NCI-H1092 treated with DMSO at 0.1 percent for 48 hours (cell line): ENCODE results near the gene ZNF225.
A peak's percentile ranks its signal among the peaks of the same experiment; 100 is the strongest.
"Not testable (repeated sequence)": the region's sequence is repeated elsewhere in the genome, so short reads cannot be mapped to it uniquely, and the experiment has no call there.

Source experiments
- DNase-seq: peaks from one replicate; lab custom pipeline; 2025; lab: John Stamatoyannopoulos, UW

Gene ZNF225

DNA sequence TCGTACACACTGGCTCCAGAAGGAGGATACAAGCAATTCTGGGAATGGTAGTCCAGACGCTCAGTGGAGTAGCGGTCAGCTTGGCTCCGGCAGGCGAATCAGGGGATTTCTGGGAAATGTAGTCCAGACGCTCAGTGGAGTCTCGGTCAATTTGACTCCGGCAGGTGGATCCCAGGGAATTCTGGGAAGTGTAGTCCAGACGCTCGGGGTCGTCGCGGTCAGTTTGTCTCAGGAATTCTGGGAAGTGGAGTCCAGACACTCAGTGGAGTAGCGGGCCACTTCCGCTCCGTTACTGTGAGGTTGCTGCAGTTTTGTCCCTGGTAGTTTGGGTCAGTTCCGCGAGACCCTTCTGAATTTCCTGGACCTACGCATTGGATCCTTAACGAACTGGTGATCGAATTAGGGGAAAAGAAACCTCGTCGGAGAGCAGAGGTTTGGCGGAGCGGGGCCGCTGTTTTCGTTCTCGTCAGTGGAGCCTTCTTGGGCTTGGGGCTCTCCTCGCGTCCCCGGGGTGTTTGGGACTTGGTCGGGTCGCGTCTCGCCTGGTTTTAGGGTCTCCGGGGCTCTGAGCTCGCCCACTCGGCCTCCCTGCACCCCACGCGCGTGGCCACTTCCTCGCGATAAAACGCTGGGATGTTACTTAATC is at the start of gene ZNF225:
TSS of gene ZNF225 (plus strand) at position 262 of the 646 bp plus-strand sequence. CDS start 2,429 bp downstream, outside the sequence.
- peak; percentile 95 for DNase-seq

DNA sequence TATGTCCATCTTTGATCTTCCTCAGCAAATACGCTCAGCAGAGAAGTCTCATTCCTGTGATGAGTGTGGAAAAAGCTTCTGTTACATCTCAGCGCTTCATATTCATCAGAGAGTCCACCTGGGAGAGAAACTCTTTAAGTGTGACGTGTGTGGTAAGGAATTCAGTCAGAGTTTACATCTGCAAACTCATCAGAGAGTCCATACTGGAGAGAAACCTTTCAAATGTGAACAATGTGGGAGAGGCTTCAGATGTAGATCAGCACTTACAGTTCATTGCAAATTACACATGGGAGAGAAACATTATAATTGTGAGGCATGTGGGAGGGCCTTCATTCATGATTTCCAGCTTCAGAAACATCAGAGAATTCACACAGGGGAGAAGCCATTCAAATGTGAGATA is 46.9 kb upstream of the ZNF225 start:
- no peak for DNase-seq

DNA sequence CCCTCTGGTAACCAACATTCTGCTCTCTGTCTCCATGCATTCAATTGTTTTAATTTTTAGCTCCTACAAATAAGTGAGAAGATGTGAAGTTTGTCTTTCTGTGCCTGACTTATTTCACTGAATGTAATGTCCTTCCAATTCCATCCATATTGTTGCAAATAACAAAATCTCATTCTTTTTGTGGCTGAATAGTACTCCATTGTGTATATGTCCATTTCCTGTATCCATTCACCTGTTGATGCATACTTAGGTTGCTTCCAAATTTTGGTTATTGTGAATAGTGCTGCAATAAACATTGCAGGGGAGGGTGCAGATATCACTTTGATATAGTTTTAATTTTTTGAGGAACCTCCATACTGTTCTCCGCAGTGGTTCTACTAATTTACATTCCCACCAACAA is 43.8 kb upstream of the ZNF225 start:
- DNase-seq = no peak

DNA sequence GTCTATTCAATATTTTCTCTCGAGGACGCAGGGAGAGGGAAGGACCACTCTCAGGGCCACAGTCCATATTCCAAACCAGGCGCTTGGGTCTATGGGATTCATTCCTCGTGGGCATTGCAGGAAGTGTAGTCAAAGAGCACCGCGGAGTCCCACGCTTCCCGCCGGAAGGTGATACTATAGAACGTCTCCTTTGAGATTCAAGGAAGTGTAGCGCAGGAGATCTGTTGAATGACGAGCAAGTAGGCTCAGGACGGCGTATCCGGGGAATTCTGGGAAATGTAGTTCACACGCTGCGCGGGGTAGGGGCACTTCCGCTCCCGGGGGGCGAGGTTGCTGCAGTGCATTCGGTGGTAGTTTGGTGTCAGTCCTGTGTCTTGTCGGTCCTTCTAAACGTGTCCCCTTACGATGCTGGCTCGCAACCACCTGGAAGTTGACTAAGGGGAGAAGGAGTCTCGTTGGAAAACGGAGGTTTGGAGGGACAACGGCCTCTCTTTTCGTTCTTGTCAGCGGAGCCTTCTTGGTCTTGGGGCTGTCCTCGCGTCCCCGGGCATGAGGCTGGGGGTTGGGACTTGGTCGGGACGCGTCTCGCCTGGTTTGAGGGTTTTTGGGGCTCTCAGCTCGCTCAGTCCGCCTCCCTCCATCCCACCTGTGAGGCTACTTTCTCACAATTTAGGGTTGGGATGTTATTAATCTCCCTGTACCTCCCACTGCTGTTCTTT is 41.2 kb upstream of the ZNF225 start, which contains the start of gene ZNF284:
TSS of gene ZNF284 (plus strand) at position 336 of the 719 bp plus-strand sequence. CDS start 4,231 bp downstream, outside the sequence.
- peak; percentile 65 for DNase-seq

DNA sequence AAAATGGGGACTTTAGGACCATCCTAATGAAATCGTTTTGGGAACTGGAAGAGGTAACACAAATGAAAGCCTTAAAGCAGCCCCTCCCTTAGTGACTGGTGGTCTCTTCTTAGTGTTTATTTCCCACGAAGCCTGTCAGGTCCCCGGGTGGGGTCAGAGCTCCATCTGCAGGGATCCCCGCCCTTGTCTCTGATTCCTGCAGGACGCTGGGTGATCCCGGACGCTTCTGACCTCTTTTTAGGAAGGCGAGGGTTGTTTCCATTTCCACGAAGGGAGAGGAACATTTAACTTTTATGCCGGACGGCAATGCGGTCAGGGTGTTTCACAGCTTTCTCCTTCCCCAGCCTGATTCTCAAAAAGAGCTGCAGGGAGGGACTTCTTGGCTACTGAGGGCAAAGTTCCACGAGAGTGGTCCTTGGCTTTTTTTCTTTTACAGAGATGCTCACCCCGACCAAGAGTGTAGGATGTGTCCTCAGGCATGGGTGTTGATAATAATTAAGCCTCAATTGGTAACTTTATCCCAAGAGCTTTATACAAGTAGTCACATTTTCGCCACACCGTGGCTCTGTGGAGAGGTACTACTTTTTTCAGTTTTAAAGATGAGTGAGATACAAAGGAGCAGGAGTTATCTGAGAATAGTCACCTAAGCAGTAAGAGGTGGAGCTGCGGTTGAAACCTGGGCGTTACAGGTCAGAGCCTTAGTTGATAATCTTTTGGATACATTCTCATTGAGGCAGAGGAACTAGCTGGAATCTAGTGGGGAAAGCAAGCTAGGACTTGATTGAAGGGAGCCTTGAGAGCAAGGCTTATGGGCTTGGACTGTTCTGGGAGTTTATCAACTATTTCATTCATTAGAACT is 40.4 kb upstream of the ZNF225 start:
- no peak for DNase-seq

DNA sequence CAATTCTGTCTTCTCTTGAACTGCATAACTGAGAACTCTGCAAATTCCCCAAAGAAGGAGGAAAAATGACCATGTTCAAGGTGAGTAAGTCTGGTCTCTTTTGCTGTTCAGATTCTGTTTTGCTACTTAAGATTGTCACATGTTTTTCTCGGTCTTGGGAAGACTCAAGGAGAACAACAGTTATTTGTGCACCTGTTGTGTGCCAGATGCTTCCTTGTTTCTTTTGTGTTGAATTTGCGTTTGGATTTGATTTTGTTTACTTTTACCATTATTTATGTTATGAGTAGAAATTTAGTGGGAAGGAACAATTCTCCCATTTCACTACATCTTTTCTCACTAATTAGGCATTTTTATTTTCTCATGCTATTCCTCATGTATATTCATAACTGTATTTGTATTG is 36.9 kb upstream of the ZNF225 start:
- DNase-seq = no peak

DNA sequence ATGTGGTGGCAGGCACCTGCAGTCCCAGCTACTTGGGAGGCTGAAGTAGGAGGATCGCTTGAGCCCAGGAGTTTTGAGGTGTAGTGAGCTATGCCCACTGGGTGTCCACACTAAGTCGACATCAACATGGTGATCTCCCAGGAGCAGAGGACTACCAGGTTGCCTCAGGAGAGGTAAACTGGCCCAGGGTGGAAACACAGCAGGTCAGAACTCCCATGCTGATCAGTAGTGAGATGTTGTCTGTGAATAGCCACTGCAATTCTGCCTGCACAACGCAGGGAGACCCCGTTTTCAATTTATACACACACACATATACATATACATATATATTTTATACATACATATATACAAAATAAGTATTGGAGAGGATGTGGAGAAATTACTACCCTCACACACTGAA is 21.1 kb upstream of the ZNF225 start:
- DNase-seq = no peak

DNA sequence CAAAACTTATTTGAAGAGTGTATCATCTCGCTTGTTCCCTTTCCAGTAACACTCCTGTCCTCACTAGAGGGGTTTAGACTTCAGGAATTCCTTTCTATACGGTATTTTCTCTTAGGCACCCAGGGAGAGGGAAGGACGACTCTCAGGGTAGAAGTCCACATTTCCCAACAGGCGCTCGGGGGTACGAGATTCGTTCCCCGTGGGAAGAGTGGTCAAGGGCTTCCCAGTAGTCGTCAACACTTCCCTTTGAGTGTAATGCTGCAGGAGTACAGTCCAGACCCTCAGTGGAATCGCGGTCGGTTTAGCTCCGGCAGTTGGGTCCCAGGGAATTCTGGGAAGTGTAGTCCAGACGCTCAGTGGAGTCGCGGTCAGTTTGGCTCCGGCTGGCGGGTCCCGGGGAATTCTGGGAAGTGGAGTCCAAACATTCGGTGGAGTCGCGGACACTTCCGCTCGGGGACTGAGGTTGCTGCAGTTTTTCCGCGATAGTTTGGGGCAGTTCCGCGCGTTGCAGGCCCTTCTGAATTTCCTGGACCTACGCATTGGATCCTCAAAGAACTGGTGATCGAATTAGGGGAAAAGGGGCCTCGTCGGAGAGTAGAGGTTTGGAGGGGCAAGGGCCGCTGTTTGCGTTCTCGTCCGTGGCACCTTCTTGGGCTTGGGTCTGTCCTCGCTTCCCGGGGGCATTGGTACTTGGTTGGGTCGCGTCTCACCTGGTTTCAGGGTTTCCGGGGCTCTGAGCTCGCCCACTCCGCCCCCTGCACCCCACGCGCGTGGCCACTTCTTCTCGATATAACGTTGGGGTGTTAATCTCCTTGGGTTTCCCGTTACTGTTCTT is 19.1 kb upstream of the ZNF225 start, which contains the start of gene ZNF224:
TSS of gene ZNF224 (plus strand) at position 431 of the 835 bp plus-strand sequence. CDS start 3,513 bp downstream, outside the sequence.
- peak; percentile 85 for DNase-seq

DNA sequence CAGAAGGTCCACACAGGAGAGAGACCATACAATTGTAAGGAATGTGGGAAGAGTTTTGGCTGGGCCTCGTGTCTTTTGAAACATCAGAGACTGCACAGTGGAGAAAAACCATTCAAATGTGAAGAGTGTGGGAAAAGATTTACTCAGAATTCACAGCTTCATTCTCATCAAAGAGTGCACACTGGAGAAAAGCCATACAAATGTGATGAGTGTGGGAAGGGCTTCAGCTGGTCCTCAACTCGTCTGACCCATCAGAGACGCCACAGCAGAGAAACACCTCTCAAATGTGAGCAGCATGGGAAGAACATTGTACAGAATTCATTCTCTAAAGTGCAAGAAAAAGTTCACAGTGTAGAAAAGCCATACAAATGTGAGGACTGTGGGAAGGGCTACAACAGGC is 5.4 kb upstream of the ZNF225 start:
- DNase-seq = no peak

DNA sequence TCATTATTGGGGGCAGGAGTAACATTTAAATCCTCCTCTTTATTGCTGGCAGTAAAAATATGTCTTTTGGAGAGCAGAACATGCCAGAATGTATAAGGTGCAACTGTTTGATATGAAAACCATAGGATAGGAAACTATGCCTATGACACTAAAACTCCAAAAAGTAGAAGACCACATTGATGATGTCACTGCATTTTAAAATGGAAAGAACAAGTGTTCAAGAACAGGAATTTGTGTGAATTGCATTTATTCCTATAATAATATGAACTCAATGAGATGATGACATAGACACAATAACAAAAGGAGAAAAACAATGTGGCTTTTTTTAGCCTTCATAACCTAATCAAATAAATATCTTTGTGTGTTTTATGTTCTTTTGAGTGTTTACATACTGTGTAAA is 3.7 kb upstream of the ZNF225 start:
- DNase-seq = no peak

DNA sequence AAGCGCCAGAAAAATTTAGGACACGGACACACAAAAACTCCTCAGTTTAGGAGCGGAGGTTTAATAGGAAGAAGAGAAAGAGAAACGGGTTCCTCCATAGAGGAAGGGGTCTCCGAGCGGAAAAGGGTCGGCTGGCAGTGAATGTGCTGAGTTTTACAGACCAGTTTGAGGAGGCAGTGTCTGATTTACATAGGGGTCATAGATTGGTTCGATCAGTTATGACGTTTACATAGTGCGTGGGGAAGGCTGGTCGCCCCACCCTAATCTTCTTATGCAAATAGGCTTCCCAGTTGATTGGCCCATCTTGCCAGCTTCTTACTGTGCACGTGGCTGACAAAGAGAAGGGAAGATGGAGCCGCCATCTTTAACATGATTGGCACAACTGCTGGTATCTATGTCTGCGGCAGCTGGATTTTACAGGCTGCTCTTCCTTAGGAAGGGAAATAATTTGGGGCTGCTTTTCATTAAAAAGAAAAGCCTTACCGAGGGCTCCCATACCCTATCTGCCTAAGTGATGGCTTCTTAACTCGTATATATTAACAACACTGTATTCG is 1.2 kb upstream of the ZNF225 start:
- DNase-seq = no peak

DNA sequence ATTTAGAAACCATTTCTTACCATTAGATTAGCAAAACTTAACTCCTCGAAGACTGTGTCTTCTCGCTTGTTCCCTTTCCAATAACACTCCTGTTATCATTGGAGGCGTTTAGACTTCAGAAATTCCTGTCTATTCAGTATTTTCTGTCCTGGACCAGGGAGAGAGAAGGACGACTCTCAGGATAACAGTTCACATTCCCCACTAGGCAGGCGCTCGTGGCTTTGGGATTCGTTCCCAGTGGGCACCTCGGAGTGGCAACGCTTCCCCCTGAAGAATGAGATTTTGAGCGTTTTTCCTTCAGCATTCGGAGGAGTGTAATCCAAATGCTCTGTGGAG is 429 bp upstream of the ZNF225 start:
- no peak for DNase-seq

DNA sequence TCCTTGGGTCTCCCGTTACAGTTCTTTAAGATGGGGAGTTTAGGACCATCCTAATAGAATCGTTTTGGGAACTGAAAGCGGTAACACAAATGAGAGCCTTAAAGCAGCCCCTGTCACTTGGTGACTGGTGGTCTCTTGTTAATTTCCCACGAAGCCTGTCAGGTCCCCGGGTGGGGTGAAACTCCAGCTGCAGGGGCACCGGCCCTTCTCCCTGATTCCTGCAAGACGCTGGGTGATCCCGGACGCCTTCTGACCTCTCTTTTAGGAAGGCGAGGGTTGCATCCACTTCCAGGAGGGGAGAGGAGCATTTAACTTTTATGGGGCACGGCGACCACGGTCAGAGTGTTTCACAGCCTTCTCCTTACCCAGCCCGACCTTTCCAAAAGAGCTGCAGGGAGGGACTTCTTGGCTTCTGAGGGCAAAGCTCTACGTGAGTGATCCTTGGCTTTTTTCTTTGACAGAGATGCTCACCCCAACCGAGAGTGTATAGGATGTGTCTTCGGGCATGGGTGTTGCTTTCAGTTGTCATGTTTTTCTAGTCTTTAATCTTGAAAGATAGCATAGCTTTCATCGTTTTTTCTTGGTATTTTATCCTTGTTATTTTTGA is 688 bp downstream of the ZNF225 start:
- no peak for DNase-seq

DNA sequence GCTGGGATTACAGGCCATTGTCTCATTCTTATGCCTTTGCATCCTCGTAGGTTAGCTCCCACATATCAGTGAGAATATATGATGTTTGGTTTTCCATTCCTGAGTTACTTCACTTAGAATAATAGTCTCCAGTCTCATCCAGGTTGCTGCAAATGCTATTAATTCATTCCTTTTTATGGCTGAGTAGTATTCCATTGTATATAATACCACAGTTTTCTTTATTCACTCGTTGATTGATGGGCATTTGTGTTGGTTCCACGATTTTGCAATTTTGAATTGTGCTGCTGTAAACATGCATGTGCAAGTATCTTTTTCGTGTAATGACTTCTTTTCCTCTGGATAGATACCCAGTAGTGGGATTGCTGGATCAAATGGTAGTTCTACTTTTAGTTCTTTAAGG is 8.0 kb downstream of the ZNF225 start:
- DNase-seq = not testable (repeated sequence)

DNA sequence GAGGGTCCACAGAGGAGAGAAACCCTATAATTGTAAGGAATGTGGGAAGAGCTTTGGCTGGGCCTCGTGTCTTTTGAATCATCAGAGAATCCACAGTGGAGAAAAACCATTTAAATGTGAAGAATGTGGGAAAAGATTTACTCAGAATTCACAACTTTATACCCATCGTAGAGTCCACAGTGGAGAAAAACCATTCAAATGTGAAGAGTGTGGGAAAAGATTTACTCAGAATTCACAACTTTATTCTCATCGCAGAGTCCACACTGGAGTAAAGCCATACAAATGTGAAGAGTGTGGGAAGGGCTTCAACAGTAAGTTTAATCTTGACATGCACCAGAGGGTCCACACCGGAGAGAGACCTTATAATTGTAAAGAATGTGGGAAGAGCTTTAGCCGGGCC is 18.8 kb downstream of the ZNF225 start:
- no peak for DNase-seq

DNA sequence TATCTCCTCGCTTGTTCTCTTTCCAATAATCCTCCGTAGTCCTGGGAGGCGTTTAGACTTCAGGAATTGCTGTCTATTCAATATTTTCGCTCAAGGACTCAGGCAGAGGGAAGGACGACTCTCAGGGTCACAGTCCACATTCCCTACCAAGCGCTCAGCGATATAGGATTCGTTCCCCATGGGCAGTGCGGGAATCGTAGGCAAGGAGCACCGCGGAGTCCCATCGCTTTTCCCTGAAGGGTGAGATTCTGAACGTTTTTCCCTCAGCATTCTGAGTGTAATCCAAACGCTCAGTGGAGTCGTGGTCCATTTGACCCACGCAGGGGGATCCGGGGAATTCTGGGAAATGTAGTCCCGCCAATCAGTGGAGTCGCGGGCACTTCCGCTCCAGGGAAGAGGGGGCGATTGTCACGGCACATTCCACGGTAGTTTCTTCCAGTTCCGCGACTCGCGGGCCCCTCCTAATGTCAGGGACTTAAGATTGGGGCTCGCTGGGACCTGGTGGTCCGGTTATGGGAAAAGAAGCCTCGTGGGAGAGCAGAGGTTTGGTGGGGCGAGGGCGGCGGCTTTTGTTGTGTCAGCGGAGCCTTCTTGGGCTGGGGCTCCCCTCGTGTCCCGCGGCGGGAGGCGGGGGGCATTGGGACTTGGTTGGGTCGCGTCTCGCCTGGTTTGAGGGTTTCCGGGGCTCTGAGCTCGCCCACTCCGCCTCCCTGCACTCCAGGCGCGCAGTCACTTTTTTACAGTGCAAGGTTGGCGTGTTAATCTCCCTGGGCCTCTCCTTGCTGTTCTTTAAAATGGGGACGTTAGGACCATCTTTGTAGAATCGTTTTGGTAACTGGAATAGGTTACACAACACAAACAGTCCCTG is 28.2 kb downstream of the ZNF225 start, which contains the start of gene ZNF234:
TSS of gene ZNF234 (plus strand) at position 364 of the 868 bp plus-strand sequence. CDS start 3,079 bp downstream, outside the sequence.
- peak; percentile 38 for DNase-seq

DNA sequence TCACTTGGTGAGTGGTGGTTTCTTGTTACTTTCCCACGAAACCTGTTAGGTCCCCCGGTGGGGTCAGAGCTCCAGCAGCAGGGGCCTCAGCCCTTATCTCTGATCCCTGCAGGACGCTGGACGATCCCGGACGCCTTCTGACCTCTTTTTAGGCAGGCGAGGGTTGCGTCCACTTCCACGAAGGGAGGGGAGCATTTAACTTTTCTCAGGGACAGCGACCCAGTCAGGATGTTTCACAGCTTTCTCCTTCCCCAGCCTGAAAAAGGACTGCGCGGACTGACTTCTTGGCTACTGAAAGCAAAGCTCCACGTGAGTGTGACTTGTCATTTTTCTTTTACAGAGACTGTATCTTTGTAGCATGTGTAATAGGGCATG is 28.8 kb downstream of the ZNF225 start:
- DNase-seq = no peak

DNA sequence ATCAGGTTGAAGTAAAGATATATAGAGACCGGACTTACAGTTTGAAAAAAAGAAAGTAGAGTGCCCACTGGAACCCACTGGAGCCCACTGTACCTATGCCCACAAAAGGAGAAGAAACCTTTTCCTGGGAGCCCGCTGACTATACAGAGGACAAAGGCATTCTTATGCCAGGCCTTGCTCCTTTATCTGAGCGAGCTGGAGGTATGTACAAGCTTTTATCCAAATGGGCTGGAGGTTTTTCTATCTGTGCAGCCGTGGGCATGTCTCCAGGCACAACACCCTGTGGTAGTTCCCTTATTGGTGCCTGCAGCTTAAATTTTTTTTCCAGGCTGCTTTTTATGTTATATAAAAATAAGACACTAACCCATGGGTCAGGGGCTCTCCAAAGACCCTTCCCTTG is 36.6 kb downstream of the ZNF225 start:
- no peak for DNase-seq

DNA sequence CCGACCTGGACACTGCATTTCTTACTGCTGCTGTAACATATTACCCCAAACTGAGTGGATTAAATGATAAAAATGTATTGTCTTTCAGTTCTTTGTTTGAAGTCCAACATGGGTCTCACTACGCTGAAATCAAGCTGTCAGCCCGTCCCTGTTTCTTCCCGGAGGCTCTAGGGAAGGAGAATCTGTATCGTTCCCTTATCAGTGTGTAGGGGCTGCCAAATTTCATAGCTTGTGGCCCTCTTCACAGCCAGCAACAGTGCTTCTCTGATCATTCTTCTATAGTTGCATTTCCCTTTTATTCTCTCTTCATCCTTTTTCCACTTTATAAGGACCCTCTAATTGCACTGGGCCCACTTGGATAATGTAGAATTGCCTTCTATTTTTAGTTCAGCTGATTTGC is 38.3 kb downstream of the ZNF225 start:
- DNase-seq = no peak

DNA sequence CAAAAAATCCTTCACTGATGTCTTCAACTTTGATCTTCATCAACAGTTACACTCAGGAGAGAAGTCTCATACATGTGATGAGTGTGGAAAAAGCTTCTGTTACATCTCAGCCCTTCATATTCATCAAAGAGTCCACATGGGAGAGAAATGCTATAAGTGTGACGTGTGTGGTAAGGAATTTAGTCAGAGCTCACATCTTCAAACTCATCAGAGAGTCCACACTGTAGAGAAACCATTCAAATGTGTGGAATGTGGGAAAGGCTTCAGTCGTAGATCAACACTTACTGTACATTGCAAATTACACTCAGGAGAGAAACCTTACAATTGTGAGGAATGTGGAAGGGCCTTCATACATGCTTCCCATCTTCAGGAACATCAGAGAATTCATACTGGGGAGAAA is 43.3 kb downstream of the ZNF225 start:
- no peak for DNase-seq
